T-cell (primary cell): Measurements from ENCODE around the gene DAPK2. TPM values are rescaled to one million over a fixed set of nuclear protein-coding genes. Genes with fewer than 3 reads are reported as not detected.

Experiments
- ATAC-seq, 4 experiments: fragments of 200-7000 bp in 3 of 4; fragments of 150-1000 bp in 1 of 4; cut with Tn5 transposase; replicated peaks in 1 of 4; 1 replicate in 3 of 4; 2 replicates in 1 of 4; pipeline ENCODE4 v1.10.0; 2021; ENCODE audit warnings: moderate library complexity in 3 of 4, mild to moderate bottlenecking in 2 of 4, moderate number of reproducible peaks in 1 of 4
- CTCF ChIA-PET, 2 donors: fragments of 300-600 bp; sonication (Branson Sonifier 250); formaldehyde crosslinking; loops; one replicate each; lab custom pipeline; 2022; ENCODE audit warnings: antibody characterized with exemption in 2 of 2; lab: Charles Lee
- POLR2A ChIA-PET, 2 donors: fragments of 300-600 bp; sonication (Branson Sonifier 250); formaldehyde crosslinking; loops; one replicate each; lab custom pipeline; 2022; ENCODE audit warnings: antibody characterized with exemption in 2 of 2; lab: Charles Lee
- DNase-seq, 35 experiments: peaks; one replicate each; pipeline versions ENCODE4 v3.0.0 to v3.0.0-alpha.2; 2013 to 2023
- H3K27ac ChIP-seq: one replicate; pipeline ENCODE4 v1.5.1; 2013; ENCODE audit warnings: low read length
- H3K27me3 ChIP-seq, 2 experiments: replicated peaks in 1 of 2; 1 replicate in 1 of 2; 2 replicates in 1 of 2; pipeline versions ENCODE4 v1.6.1 to v1.7.0; 2013; ENCODE audit warnings: low read length in 1 of 2, mixed read lengths in 1 of 2; ENCODE audit not compliant: control insufficient read depth in 2 of 2, insufficient read depth in 2 of 2; ENCODE audit errors: extremely low read depth in 1 of 2
- H3K36me3 ChIP-seq, 2 donors: 1 replicate in 1 of 2; 2 replicates in 1 of 2; pipeline versions ENCODE4 v1.6.1 to v1.7.0; 2013; ENCODE audit warnings: low read length in 1 of 2; ENCODE audit not compliant: control insufficient read depth in 2 of 2, insufficient read depth in 1 of 2; ENCODE audit errors: extremely low read depth in 1 of 2
- H3K4me1 ChIP-seq, 2 experiments: 1 replicate in 1 of 2; 2 replicates in 1 of 2; pipeline versions ENCODE4 v1.6.1 to v1.7.0; 2013; ENCODE audit warnings: low read length in 2 of 2, mixed read lengths in 1 of 2; ENCODE audit not compliant: insufficient read depth in 2 of 2, control insufficient read depth in 1 of 2; ENCODE audit errors: extremely low read depth in 1 of 2
- H3K4me3 ChIP-seq, 2 donors: 1 replicate in 1 of 2; 2 replicates in 1 of 2; pipeline versions ENCODE4 v1.5.1 to v1.7.0; 2013; ENCODE audit warnings: mild to moderate bottlenecking in 2 of 2, low read length in 1 of 2, moderate library complexity in 1 of 2; ENCODE audit not compliant: control insufficient read depth in 1 of 2; ENCODE audit errors: extremely low read depth in 1 of 2
- H3K9me3 ChIP-seq: 2 replicates; pipeline ENCODE4 v1.7.0; 2013
- H3K27ac Mint-ChIP-seq, 2 donors: one replicate each; pipeline ENCODE4 v1.8.0; 2020 to 2021; ENCODE audit warnings: mild to moderate bottlenecking in 2 of 2, mixed read lengths in 2 of 2
- H3K27me3 Mint-ChIP-seq, 2 donors: one replicate each; pipeline ENCODE4 v1.8.0; 2021 to 2022; ENCODE audit warnings: mixed read lengths in 2 of 2
- H3K36me3 Mint-ChIP-seq: one replicate; pipeline ENCODE4 v1.8.0; 2021; ENCODE audit warnings: mixed read lengths
- H3K4me1 Mint-ChIP-seq, 3 donors: one replicate each; pipeline ENCODE4 v1.8.0; 2020 to 2022; ENCODE audit warnings: mixed read lengths in 3 of 3, mild to moderate bottlenecking in 1 of 3
- H3K4me3 Mint-ChIP-seq, 3 donors: one replicate each; pipeline ENCODE4 v1.8.0; 2020 to 2022; ENCODE audit warnings: mild to moderate bottlenecking in 3 of 3, mixed read lengths in 3 of 3, moderate library complexity in 3 of 3
- H3K9me3 Mint-ChIP-seq, 3 donors: one replicate each; pipeline ENCODE4 v1.8.0; 2020 to 2022; ENCODE audit warnings: mixed read lengths in 3 of 3
- WGBS: methylation state at CpG from one replicate; pipeline ENCODE4 v1.1.5; 2013; ENCODE audit warnings: missing lambda C conversion rate; ENCODE audit not compliant: insufficient coverage; 5-methylcytosine and 5-hydroxymethylcytosine counted together
- total RNA-seq, 35 experiments: library from RNA in 6 of 35; stranded (reverse) in 6 of 35; fragments of 120-200 nt in 1 of 35; gene quantifications; one replicate each; pipeline versions ENCODE4 v1.2.1 to v1.2.4 and lab custom pipeline; 2013 to 2026

The DAPK2 gene
- total RNA-seq, 5 donors from 2014 or later (not counting 1 experiment from before 2014, with no cell fraction given): 0.78 to 23.5 (median 6.1) TPM

DNA sequence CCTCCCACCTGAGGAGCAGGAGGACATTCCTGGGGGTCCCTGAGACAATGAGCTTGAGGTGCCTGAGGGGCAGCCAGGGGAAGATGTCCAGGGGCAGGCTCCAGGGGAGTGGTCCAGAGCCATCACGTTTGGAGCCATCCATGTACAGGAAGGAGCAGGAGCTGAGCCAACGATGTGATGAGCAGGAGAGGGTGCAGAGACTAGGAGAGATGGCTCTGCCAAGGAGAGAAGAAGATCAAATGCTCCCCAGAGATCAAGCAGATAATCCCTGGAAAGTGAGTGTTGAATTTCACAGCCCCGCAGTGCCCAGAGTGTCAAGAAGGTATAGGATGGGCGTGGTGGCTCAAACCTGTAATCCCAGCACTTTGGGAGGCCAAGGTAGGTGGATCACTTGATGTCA, 114.7 kb downstream of the DAPK2 start:
- H3K9me3 ChIP-seq: no peaks in the 10 kb centered on the region
- no peaks in the 10 kb centered on the region for H3K36me3 ChIP-seq
- no peaks in the 10 kb centered on the region for H3K27me3 Mint-ChIP-seq
- CTCF ChIA-PET: interaction anchor here in 1 of 2 donors (0.8 kb wide), 1 partner anchor 17 kb away, joined by 4 read pairs; no protein-coding TSS in a partner anchor
- H3K27ac Mint-ChIP-seq: no peak overlapping the region
- no peaks in the 10 kb centered on the region for H3K27me3 ChIP-seq
- POLR2A ChIA-PET: interaction anchor here in 1 of 2 donors (0.7 kb wide), 2 partner anchors 50 to 114 kb away, joined by 6 to 9 read pairs; no protein-coding TSS in a partner anchor
- no peak for ATAC-seq
- peaks cover 0 to 11% (median 0%) of the 10 kb centered on the region in 3 donors for H3K4me1 Mint-ChIP-seq
- no peak overlapping the region for H3K4me3 ChIP-seq
- no peaks in the 10 kb centered on the region for H3K9me3 Mint-ChIP-seq
- DNase-seq: no peak
- 82% methylated on average over 3 of the region's 4 CpGs for WGBS
- no peak overlapping the region for H3K4me3 Mint-ChIP-seq
- H3K4me1 ChIP-seq: no peaks in the 10 kb centered on the region
- H3K36me3 Mint-ChIP-seq: no peaks in the 10 kb centered on the region
- H3K27ac ChIP-seq: no peak overlapping the region

DNA sequence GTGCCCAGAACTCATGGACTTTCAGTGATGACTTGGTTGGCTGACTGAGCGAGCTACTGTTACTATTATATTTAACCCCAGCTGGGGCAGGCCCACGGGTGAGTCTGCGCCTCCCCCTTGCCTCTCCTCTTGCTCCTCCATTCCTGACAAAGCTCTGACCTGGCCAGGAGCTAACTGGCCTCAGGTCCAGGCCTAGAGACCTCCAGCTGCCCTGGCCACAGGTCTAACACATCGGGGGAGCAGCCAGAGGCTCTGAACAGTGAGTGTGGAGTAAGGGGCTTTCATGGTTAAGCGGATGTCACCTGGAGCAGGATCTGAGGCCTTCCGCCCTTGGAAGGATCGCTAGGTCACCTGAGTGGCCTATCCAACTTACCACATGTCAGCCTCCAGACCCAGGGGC, 116.3 kb downstream of the DAPK2 start:
- DNase-seq: no peak

DNA sequence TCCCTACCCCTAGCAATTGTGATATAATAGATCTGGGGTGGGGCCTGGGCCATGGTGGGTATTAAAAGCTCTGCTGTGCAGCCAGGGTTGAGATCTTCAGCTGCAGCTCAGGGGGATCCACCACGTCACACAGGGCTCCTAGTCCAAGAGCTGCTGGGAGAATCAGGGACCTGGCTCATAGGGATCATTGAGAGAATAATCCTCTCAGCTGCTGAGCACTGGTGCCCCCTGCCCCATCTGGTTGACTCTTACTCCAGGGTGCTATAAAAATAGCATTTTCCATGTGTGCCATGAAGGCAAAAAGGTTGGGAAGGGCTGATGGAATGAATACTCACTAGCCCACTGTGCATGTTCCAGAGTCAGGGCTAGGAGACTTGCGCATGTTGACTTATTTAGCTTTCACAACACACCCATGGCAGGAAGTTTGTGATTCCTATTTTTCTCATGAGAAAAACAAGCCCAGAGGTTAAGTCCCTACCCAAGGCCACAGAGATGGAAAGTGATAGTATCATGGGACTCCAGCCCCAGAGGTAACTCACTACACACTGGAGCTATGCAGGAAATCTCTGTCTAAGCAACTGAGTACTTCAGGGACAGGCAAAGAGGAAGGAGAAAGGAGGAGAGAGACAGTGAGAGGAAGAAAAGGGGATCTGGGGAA, 118.0 kb downstream of the DAPK2 start:
- Histone ChIP-seq H3K9me3 (no peaks in the 10 kb centered on the region), H3K27ac (no peak overlapping the region), H3K4me3 (no peak overlapping the region), H3K27me3 (no peaks in the 10 kb centered on the region), H3K4me1 (no peaks in the 10 kb centered on the region), H3K36me3 (no peaks in the 10 kb centered on the region)
- Mint-ChIP-seq H3K36me3 (no peaks in the 10 kb centered on the region), H3K9me3 (no peaks in the 10 kb centered on the region), H3K4me3 (no peak overlapping the region), H3K27me3 (no peaks in the 10 kb centered on the region), H3K27ac (no peak overlapping the region), H3K4me1 (peaks cover 0 to 11% (median 0%) of the 10 kb centered on the region in 3 donors)
- ChIA-PET CTCF (no interaction called here), POLR2A (no interaction called here)
- DNase-seq (no peak), ATAC-seq (no peak)
- WGBS: 100% methylated on average over 1 of the region's 2 CpGs

More for the DNA sequence above, 116.3 kb downstream of the DAPK2 start:
- no peaks in the 10 kb centered on the region for H3K4me1 ChIP-seq
- no peak overlapping the region for H3K27ac Mint-ChIP-seq
- H3K27me3 ChIP-seq: no peaks in the 10 kb centered on the region
- 100% methylated on average over 4 of the region's 7 CpGs for WGBS
- H3K36me3 Mint-ChIP-seq: no peaks in the 10 kb centered on the region
- no peaks in the 10 kb centered on the region for H3K9me3 ChIP-seq
- no peaks in the 10 kb centered on the region for H3K9me3 Mint-ChIP-seq
- no peaks in the 10 kb centered on the region for H3K36me3 ChIP-seq
- ATAC-seq: no peak
- ChIA-PET CTCF (no interaction called here), POLR2A (no interaction called here)
- H3K4me3 Mint-ChIP-seq: no peak overlapping the region
- H3K27ac ChIP-seq: no peak overlapping the region
- H3K4me1 Mint-ChIP-seq: peaks cover 0 to 11% (median 0%) of the 10 kb centered on the region in 3 donors
- H3K4me3 ChIP-seq: no peak overlapping the region
- no peaks in the 10 kb centered on the region for H3K27me3 Mint-ChIP-seq

DNA sequence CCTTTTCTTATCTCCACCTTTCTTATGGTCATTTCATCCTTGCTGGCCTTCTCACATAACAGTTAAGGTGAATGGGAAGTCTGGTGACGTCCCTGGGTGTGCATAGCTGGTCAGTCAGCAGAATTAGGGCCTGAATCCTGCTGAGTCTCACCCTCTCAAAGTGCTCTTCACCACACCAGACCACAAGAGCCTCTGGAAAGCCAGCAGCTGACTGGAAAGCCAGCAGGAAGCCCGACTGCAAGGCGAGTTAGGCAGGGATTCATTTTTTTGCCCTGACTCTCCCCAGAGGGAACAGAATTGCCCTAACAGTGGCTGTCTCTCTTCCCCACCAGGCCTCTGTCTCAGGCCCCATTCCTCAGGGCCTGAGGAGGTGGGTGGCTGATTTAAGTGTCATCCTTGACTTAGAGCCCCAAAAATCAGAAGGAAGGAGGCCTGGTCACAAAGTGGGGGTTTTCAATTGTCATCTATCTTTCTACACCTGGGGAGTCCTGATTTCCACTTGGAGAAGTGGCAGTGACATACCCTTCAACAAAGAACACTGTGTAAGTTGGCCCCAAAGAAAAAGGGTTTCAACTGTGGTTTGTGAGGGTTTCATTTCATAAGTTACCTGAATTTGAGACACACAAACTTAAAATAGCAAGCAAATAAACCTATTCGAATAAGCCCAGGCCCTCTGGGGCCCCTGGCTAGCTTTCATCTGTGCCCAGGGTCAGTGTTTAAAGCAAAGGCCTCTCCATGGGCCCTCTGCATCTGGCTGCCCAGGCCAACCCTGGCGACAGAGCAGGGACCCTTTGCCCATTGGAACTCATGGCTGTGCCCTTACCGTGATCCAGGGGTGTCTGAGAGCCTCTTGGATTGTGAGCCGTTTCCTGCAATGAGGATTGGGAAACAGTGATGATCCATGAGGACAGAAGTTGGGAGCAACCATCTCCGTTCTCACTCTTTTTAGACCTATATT, 122.0 kb downstream of the DAPK2 start:
- peaks cover 12 to 18% (median 17%) of the 10 kb centered on the region in 3 donors for H3K4me1 Mint-ChIP-seq
- no peak overlapping the region for H3K4me3 ChIP-seq
- H3K4me3 Mint-ChIP-seq: no peak overlapping the region
- H3K27ac Mint-ChIP-seq: no peak overlapping the region
- H3K9me3 ChIP-seq: no peaks in the 10 kb centered on the region
- H3K36me3 ChIP-seq: no peaks in the 10 kb centered on the region
- no peaks in the 10 kb centered on the region for H3K9me3 Mint-ChIP-seq
- no peak for ATAC-seq
- POLR2A ChIA-PET: interaction anchor here in 1 of 2 donors (0.5 kb wide), 1 partner anchor 75 kb away, joined by 4 read pairs; no protein-coding TSS in a partner anchor
- WGBS: 100% methylated on average over 2 of the region's 8 CpGs
- no peaks in the 10 kb centered on the region for H3K27me3 Mint-ChIP-seq
- no peaks in the 10 kb centered on the region for H3K27me3 ChIP-seq
- H3K27ac ChIP-seq: no peak overlapping the region
- no peak for DNase-seq
- CTCF ChIA-PET: no interaction called here
- H3K4me1 ChIP-seq: peaks cover 7 to 11% of the 10 kb centered on the region in 2 experiments
- no peaks in the 10 kb centered on the region for H3K36me3 Mint-ChIP-seq

DNA sequence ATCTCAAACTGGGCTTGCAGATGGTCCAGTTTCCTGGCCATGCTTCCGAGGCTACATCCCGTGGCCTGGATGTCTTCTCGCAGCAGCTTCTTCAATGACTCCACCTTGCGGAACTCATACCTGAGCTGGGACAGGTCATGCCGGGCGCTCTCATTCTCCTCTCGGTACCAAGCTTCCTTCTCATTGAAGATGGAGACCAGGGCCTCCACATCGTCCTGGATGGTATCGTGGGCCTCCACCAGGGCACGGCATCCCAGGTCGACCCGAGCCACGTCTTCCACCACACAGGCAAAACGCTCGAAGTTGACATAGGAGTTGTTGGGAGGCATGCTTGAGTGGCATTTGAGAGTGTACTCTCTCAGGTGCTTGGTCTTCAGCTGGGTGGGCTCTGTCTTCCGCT, 123.4 kb downstream of the DAPK2 start:
- Mint-ChIP-seq H3K9me3 (no peaks in the 10 kb centered on the region), H3K4me3 (no peak overlapping the region), H3K36me3 (no peaks in the 10 kb centered on the region), H3K27me3 (no peaks in the 10 kb centered on the region), H3K4me1 (peaks cover 12 to 21% (median 18%) of the 10 kb centered on the region in 3 donors), H3K27ac (no peak overlapping the region)
- ATAC-seq (no peak), DNase-seq (no peak)
- Histone ChIP-seq H3K9me3 (no peaks in the 10 kb centered on the region), H3K4me3 (no peak overlapping the region), H3K4me1 (peaks cover 7 to 11% of the 10 kb centered on the region in 2 experiments), H3K27ac (no peak overlapping the region), H3K27me3 (no peaks in the 10 kb centered on the region), H3K36me3 (no peaks in the 10 kb centered on the region)
- CTCF ChIA-PET: no interaction called here
- POLR2A ChIA-PET: interaction anchor here in 1 of 2 donors (0.9 kb wide), 1 partner anchor 131 kb away, joined by 3 read pairs; no protein-coding TSS in a partner anchor
- WGBS: 89% methylated on average over 15 of the region's 16 CpGs

DNA sequence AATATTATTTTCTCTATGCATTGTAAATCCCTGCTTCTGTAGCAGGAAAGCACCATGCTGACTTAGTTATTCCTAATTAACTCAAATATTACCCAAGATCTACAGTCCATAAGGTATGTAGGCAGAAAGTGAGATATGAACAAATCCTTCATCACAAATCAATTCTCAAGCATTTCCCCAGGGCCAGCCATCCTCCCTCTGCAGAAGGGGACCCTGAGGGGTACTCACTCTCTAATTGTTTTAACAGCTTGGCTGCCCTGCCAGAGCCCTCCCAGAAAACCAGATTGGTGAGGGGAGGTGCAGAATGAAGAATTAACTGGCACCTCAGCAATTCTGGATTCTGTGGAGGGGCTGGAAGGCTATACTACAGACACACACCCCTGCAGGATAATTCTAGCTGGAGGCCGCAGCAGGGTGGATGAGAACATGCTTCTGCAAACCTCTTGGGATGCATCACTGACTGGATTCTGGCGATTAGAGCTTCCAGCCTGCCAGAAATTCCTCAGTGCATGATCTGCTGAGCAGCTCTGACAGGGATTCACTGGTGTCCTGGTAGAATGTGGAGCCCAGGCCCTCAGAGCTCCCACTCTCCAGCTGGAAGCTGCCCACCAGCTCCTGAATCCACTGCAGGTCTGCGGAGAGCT, 123.9 kb downstream of the DAPK2 start:
- no peaks in the 10 kb centered on the region for H3K9me3 ChIP-seq
- peaks cover 7 to 11% of the 10 kb centered on the region in 2 experiments for H3K4me1 ChIP-seq
- Mint-ChIP-seq H3K36me3 (no peaks in the 10 kb centered on the region), H3K27me3 (no peaks in the 10 kb centered on the region), H3K4me1 (peaks cover 12 to 21% (median 18%) of the 10 kb centered on the region in 3 donors), H3K27ac (no peak overlapping the region), H3K4me3 (no peak overlapping the region), H3K9me3 (no peaks in the 10 kb centered on the region)
- H3K4me3 ChIP-seq: no peak overlapping the region
- POLR2A ChIA-PET: interaction anchor here in 1 of 2 donors (0.9 kb wide), 1 partner anchor 131 kb away, joined by 3 read pairs; no protein-coding TSS in a partner anchor
- H3K27ac ChIP-seq: no peak overlapping the region
- H3K36me3 ChIP-seq: no peaks in the 10 kb centered on the region
- no peaks in the 10 kb centered on the region for H3K27me3 ChIP-seq
- DNase-seq (no peak), ATAC-seq (no peak)
- CTCF ChIA-PET: no interaction called here
- WGBS: 92% methylated on average over 3 of the region's 3 CpGs
